Heart right ventricle (tissue), 16 donors: Measurements from ENCODE around the gene PSME4. TPM values are rescaled to one million over a fixed set of nuclear protein-coding genes. Genes with fewer than 3 reads are reported as not detected.

ENCODE experiments used
- ATAC-seq, 8 donors: fragments of 200-7000 bp; cut with Tn5 transposase; one replicate each; pipeline ENCODE4 v1.9.1; 2020; ENCODE audit warnings: mild to moderate bottlenecking in 8 of 8, moderate library complexity in 8 of 8, moderate number of reproducible peaks in 1 of 8
- DNase-seq, 2 donors: peaks; one replicate each; pipeline ENCODE4 v3.0.0-alpha.2; 2020
- H3K27ac ChIP-seq, 10 donors: fragments of 200-600 bp; sonication (generic) in 2 of 10; one replicate each; pipeline versions ENCODE4 v1.5.0 to v1.8.0; 2020 to 2022; ENCODE audit warnings: mild to moderate bottlenecking in 3 of 10
- H3K27me3 ChIP-seq, 7 donors: fragments of 200-600 bp; one replicate each; pipeline ENCODE4 v1.8.0; 2021 to 2022; ENCODE audit warnings: mild to moderate bottlenecking in 2 of 7
- H3K36me3 ChIP-seq, 9 donors: fragments of 200-600 bp; sonication (generic) in 1 of 9; one replicate each; pipeline versions ENCODE4 v1.5.0 to v1.8.0; 2020 to 2022; ENCODE audit warnings: mild to moderate bottlenecking in 2 of 9
- H3K4me1 ChIP-seq, 9 donors: fragments of 200-600 bp; sonication (generic) in 1 of 9; one replicate each; pipeline versions ENCODE4 v1.5.0 to v1.8.0; 2020 to 2022; ENCODE audit warnings: mild to moderate bottlenecking in 4 of 9
- H3K4me3 ChIP-seq, 10 donors: fragments of 200-600 bp; sonication (generic) in 2 of 10; one replicate each; pipeline versions ENCODE4 v1.5.0 to v1.8.0; 2020 to 2022; ENCODE audit warnings: mild to moderate bottlenecking in 7 of 10, moderate library complexity in 2 of 10
- H3K9me3 ChIP-seq, 11 donors: fragments of 200-600 bp in 10 of 11; sonication (generic) in 2 of 11; one replicate each; pipeline versions ENCODE4 v1.5.0 to v1.8.0; 2013 to 2022; ENCODE audit warnings: mild to moderate bottlenecking in 2 of 11, control low read depth in 1 of 11, moderate library complexity in 1 of 11
- WGBS, 2 donors: extraction: QIAGEN DNeasy Blood & Tissue Kit; methylation state at CpG; one replicate each; pipeline ENCODE4 v1.1.7; 2013; ENCODE audit warnings: inconsistent platforms in 1 of 2; 5-methylcytosine and 5-hydroxymethylcytosine counted together
- intact Hi-C, 10 donors: fragments of 100-400 bp; cut with DNase I; formaldehyde crosslinking; loops; one replicate each; pipeline versions ENCODE4 v1.11.1 to v1.14.2; 2022
- polyA plus RNA-seq, 2 donors: library from polyadenylated mRNA; stranded (reverse); fragments of 200-250 nt; gene quantifications; one replicate each; pipeline ENCODE4 v1.2.3, GENCODE V29; 2013
- total RNA-seq, 10 donors: library from RNA; stranded (reverse); fragmentation: NEBNext Ultra II Directional in 3 of 10; extraction: Animal tissue kit (Norgen Biotek cat#: 25700) in 3 of 10; gene quantifications; one replicate each; pipeline versions ENCODE4 v1.2.1 to v1.2.4, GENCODE V29; 2021 to 2023
- TF ChIP-seq, protein P1 (sequence below), 9 donors: fragments of 200-600 bp; sonication (generic) in 2 of 9; IDR thresholded peaks; one replicate each; pipeline versions ENCODE4 v1.5.0 to v1.8.0; 2021 to 2022; ENCODE audit warnings: antibody characterized with exemption in 9 of 9, mild to moderate bottlenecking in 5 of 9, moderate library complexity in 1 of 9
- donor health status: Arrhythmogenic right ventricular cardiomyopathy.
- donor health status: ischemic (EF 13 %, LVEDD 7.1; RV severe dilation, severe dysfunction).
- donor health status: healthy with polysubstance abuse.
- donor health status: DM: no; HTN: yes; CAD: no.
- donor health status: DM: no; HTN: no; CAD: no.
- donor health status: ischemic (EF 25% LVEDD 6.9; RV normal size, moderate dysfunction).
- donor health status: ischemic (EF 25% LVEDD 5.7; RV mildly dilated, moderate dysfunction).
- donor health status: healthy.
- donor health status: DM: yes; HTN: yes; CAD: no.
- donor health status: Ischemic cardiomyopathy.
- donor health status: ischemic (EF 35%, LVEDD 5.7; RV mildly dilated, moderate dysfunction).
- donor health status: nonischemic (EF 11% LVEDD 7.7; RV severe dilation, severe dysfunction).
- donor health status: DM: yes; HTN: yes; CAD: no.
- donor health status: PGD.
- donor health status: ischemic (EF 29% LVEDD 5.4; RV normal size, mild dysfunction).
- donor health status: nonischemic (EF 23%, LVEDD 6.1; RV moderate dilation, normal function).

The PSME4 gene
- total and polyA plus RNA-seq, 12 donors = 36.1 to 77.8 (median 65.6) TPM

DNA sequence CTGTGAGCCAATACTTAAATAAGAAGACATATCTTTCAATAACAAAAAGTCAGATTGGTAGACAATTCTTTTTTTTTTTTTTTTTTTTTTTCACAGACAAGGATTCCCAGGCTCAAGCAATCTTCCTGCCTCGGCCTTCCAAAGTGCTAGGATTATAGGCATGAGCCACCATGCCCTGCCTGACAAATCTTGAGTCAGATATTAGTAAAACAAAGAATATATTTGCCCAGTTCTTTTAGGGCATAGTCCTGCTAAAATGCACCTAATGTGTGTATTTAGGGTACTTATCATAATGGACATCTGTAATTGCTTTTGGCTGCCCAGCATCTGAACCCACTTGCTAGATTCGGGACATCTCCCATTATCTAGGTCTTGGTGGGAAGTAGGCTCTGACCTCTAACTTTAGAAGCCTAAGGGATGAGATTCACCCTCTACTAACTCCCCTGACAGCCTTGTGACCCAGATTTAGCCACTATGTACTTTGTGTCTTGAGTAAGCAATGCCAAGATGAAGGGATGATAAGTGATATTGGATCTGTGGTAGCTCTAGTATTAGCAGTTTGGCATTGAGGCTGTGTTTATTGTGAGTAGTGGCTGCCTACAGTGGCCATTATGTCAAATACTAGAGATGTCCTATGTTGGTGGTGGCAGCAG is 18.5 kb upstream of the PSME4 start:
- ATAC-seq (no peak), DNase-seq (no peak)
- Histone ChIP-seq H3K36me3 (no peaks in the 10 kb centered on the region), H3K27me3 (no peaks in the 10 kb centered on the region), H3K4me3 (no peak overlapping the region), H3K27ac (peak overlapping the region in 2 of 10 donors; percentile 15 to 67), H3K9me3 (no peaks in the 10 kb centered on the region), H3K4me1 (peaks cover 0 to 45% (median 32%) of the 10 kb centered on the region in 9 donors)
- TF ChIP-seq, protein P1, sequence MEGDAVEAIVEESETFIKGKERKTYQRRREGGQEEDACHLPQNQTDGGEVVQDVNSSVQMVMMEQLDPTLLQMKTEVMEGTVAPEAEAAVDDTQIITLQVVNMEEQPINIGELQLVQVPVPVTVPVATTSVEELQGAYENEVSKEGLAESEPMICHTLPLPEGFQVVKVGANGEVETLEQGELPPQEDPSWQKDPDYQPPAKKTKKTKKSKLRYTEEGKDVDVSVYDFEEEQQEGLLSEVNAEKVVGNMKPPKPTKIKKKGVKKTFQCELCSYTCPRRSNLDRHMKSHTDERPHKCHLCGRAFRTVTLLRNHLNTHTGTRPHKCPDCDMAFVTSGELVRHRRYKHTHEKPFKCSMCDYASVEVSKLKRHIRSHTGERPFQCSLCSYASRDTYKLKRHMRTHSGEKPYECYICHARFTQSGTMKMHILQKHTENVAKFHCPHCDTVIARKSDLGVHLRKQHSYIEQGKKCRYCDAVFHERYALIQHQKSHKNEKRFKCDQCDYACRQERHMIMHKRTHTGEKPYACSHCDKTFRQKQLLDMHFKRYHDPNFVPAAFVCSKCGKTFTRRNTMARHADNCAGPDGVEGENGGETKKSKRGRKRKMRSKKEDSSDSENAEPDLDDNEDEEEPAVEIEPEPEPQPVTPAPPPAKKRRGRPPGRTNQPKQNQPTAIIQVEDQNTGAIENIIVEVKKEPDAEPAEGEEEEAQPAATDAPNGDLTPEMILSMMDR (IDR thresholded peaks at IDR 0.05) = no peak
- WGBS, 2 donors = 85 to 90% methylated on average over 2 of the region's 2 CpGs
- intact Hi-C loops = no loop called here

DNA sequence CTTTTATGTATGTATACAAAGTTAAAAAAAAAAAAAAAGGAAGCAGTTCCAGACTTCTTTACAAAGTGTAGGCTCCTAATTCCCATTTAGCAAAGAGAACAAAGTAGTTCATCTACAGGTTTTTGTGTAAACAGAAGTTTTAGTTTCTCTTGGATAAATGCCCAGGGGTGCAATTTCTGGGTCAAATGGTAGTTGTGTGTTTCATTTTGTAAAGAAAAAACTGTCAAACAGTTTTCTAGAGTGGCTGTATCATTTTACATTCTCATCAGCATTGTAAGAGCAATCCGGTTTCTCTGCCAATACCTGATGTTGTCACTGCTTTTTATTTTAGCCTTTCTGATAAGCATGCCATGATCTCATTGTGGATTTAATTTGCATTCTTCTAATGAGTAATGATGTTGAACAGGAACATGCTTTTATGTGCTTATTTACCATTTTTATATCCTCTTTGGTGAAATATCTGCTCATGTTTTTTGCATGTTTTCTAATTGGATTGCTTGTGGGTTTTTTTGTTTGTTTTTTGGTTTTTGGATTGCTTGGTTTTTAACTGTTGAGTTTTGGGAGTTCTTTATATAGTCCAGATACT is 16.6 kb upstream of the PSME4 start:
- intact Hi-C loops = no loop called here
- WGBS, 2 donors = 8 to 18% methylated on average over 1 of the region's 1 CpG
- peak overlapping the region in 1 of 10 donors; percentile 3 for H3K4me3 ChIP-seq
- peak in 5 of 8 donors; percentile 52 to 83 (median 63) for ATAC-seq
- no peaks in the 10 kb centered on the region for H3K9me3 ChIP-seq
- TF ChIP-seq, protein P1 (IDR thresholded peaks at IDR 0.05) = no peak
- H3K27me3 ChIP-seq = no peaks in the 10 kb centered on the region
- DNase-seq = no peak
- peak overlapping the region in 8 of 10 donors; percentile 11 to 71 (median 52) for H3K27ac ChIP-seq
- H3K36me3 ChIP-seq = peaks cover 0 to 14% (median 0%) of the 10 kb centered on the region in 9 donors
- H3K4me1 ChIP-seq = peaks cover 0 to 45% (median 27%) of the 10 kb centered on the region in 9 donors

- no peaks in the 10 kb centered on the region for H3K9me3 ChIP-seq
- ATAC-seq = no peak
- peak overlapping the region in 2 of 10 donors; percentile 67 to 71 for H3K27ac ChIP-seq
These were observed 14.9 kb upstream of the PSME4 start for GRCh38 chr2:53985646-53986045.

More at GRCh38 chr2:53985646-53986045, 14.9 kb upstream of the PSME4 start:
- no peak for DNase-seq
- no peaks in the 10 kb centered on the region for H3K27me3 ChIP-seq
- intact Hi-C loops = no loop called here
- peaks cover 0 to 25% (median 3%) of the 10 kb centered on the region in 9 donors for H3K36me3 ChIP-seq
- 91 to 92% methylated on average over 4 of the region's 4 CpGs for WGBS, 2 donors
- TF ChIP-seq, protein P1 (IDR thresholded peaks at IDR 0.05) = no peak
- H3K4me3 ChIP-seq = no peak overlapping the region
- H3K4me1 ChIP-seq = peaks cover 0 to 45% (median 27%) of the 10 kb centered on the region in 9 donors
